Esophagus squamous epithelium (tissue), 4 donors: ENCODE measurements around the gene MOK.

Source experiments
- CTCF ChIP-seq, 6 experiments: fragments of 450-650 bp in 4 of 6; fragments of 200-600 bp in 2 of 6; sonication (generic) in 2 of 6; IDR thresholded peaks; one replicate each; pipeline ENCODE4 v1.5.1; 2016 to 2019; ENCODE audit warnings: antibody characterized with exemption in 6 of 6, mild to moderate bottlenecking in 4 of 6, moderate library complexity in 4 of 6
- POLR2A ChIP-seq, 4 donors: fragments of 450-650 bp; IDR thresholded peaks; one replicate each; pipeline ENCODE4 v1.6.1; 2017; ENCODE audit warnings: antibody characterized with exemption in 4 of 4, mild to moderate bottlenecking in 4 of 4, moderate library complexity in 3 of 4

DNA sequence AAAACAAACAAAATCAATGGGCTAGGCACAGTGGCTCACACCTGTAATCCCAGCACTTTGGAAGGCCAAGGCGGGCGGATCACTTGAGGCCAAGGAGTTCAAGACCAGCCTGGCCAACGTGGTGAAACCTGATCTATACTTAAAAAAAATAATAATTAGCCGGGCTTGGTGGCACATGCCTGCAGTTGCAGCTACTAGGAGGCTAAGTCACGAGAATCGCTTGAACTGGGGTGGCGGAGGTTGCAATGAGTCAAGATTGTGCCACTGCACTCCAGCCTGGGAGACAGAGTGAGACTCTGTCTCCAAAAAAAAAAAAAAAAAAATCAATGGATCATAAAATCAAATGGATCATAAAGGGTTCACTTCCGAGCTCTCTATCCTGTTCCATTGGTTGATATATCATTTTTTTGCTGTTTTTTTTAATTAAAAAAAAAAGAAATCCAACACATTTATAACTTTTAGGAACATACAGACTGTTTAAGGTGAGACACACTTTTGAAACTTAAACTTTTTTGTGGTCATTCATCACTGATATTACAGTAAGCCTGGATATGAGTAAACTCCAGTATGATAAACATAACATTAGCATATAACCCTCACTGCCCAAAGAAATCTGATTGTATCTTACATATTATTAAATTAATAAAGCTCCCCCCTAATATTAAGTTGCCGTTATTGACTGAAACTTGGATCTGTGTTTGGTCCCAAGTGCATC lies 22.1 kb downstream of the MOK start:
- TF ChIP-seq CTCF (IDR thresholded peaks at IDR 0.05), result no peak
- no peak for TF ChIP-seq POLR2A (IDR thresholded peaks at IDR 0.05)
